HG03280 (cell line): ENCODE measurements around the gene CDK10.
"Not testable (repeated sequence)": the region's sequence is repeated elsewhere in the genome, so short reads cannot be mapped to it uniquely, and the experiment has no call there.

ENCODE experiments used
- ATAC-seq: cut with Tn5 transposase; IDR thresholded peaks from one replicate; pipeline ENCODE4 v1.9.1; 2021; ENCODE audit warnings: mild to moderate bottlenecking, moderate library complexity; ENCODE audit not compliant: unreplicated experiment

The CDK10 gene, protein sequence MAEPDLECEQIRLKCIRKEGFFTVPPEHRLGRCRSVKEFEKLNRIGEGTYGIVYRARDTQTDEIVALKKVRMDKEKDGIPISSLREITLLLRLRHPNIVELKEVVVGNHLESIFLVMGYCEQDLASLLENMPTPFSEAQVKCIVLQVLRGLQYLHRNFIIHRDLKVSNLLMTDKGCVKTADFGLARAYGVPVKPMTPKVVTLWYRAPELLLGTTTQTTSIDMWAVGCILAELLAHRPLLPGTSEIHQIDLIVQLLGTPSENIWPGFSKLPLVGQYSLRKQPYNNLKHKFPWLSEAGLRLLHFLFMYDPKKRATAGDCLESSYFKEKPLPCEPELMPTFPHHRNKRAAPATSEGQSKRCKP

DNA sequence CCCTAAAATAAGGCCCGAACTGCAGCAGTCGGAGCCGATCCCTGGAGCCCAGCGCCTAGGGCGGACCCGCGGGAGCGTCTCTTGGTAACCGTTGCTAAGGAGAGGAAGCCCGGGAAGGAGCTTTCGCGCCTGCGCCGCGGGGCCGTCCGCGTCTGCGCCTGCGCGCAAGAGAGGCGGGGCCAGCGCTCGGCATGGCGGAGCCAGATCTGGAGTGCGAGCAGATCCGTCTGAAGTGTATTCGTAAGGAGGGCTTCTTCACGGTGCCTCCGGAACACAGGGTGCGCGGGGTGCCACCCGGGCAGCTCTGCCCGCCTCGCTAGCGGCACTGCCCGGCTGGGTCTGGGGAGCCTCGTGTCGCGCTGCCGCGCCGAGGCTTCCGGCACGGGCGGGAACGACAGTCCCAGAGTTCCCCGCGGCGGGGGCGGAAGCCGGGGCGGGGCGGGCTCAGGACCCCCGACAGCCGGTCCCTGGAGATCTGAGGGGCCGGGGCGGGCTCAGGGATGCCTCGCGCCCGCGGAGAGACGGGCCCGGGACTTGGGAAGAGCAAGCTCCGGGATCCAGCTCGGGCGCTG is at the start of gene CDK10:
TSS of gene CDK10 (plus strand) at position 170 of the 572 bp plus-strand sequence. CDS start at position 192, 22 bp downstream.
- peak; percentile 81 for ATAC-seq

DNA sequence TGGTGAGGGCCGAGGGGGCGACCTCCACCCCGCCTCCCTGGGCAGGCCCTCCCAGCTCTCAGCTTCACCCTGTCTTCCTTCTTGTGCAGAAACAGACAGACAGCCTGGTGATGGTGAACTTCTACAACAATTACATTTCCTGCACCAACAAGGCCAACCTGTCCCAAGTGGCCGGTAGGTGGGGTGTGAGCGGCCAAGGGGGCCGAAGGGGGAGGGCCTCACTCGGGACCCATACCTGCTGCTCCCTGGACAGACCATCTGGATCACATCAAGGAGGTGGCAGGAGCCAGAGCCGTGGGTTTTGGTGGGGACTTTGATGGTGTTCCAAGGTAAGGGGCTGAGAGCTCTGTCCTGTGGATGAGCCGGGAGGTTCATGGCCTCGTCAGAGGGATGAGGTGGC is 49.1 kb upstream of the CDK10 start:
- ATAC-seq = no peak

DNA sequence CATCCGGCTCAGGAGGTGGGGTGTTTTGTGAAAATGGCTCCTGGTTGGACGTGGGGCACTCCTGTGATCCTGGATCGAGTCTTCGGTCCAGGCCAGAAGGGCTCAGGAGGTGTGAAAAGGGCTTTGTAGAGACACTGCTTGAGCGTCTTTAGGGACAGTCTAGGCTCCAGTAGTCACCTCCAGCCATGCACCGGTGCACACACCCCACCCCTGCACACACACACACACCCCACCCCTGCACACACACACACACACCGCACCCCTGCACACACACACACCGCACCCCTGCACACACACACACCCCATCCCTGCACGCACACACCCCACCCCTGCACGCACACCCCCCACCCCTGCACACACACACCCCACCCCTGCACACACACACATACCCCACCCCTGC is 48.0 kb upstream of the CDK10 start:
- ATAC-seq = no peak

DNA sequence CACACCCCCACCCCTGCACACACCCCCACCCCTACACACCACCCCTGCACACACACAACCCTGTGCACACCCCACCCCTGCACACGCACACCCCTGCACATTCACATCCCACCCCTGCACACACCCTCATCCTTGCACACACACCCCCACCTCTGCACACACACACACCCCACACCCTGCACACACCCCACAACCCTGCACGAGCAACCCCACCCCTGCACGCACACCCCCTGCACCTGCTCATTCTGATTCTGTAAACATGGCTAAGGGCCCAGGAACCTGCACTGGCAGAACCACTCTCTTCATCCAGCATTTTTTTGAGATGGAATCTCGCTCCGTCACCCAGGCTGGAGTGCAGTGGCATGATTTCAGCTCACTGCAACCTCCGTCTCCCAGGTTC is 47.1 kb upstream of the CDK10 start:
- ATAC-seq = no peak

DNA sequence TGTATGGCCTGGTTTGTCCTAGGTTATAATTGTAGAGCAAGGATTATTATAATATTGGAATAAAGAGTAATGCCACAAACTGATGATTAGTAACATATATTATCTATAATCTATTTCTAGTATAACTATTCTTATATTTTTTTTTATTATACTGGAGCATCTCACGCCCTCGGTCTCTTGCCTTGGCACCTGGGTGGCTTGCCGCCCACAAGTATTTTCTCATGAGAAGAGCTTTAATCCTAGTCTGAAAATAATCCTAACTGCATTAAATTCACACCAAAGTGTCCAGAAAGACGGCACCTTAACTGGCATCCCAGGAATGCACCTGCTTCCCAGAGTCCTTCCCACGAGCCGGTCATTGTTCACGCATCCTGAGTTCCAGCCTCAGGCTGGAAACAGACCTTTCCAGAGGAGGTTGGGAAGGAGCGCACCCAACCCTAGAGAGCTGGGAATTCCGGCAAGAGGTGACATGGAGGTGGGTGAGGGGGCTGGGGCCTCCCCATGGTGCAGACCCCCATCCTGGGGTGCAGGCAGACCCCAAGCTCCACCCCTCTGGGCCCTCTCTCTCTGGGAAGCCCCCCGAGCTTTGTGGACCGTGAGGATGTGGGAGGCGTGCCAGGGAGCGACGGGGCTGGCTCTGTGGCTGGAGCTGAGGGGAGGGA is 44.9 kb upstream of the CDK10 start:
- ATAC-seq = no peak

DNA sequence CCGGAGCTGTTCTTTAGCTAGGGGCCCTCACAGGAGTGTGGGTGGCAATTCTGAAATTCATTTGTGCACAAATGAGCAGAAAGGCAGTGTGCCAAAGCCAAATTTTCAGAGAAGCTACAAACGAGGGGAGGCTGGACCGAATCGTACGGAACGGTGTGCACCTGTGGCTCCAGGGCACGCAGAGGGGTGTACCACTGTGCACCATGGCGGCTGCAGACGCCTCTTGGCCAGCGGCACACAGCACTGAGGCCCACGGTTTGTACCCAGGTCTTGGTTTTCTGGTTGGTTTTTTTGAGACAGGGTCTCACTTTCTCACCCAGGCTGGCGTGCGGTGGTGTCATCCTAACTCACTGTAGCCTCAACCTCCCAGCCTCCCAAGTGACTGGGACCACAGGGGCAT is 43.9 kb upstream of the CDK10 start:
- ATAC-seq = no peak

DNA sequence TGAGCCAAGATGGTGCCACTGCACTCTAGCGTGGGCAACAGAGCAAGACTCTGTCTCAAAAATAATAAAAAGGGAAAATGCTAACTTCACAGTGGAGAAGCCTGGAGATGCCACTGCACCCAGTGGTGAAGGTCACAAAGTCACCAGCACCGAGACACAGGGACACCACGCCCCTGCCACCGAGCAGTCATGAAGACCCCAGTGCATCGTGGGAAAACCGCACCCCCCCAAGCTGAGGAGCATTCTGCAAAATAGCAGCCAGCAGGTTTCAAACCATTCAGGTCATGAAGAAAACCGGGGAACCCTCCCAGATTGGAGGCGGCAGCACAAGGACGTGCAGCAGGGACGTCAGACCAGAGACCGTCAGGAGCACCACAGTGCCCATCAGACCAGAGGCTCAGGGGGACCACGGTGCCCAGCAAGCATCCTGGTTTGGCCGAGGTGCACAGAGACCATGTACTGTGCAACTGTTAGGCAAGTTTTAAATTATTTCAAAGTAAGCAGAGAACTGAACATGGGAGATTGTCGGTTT is 42.7 kb upstream of the CDK10 start:
- ATAC-seq = no peak

DNA sequence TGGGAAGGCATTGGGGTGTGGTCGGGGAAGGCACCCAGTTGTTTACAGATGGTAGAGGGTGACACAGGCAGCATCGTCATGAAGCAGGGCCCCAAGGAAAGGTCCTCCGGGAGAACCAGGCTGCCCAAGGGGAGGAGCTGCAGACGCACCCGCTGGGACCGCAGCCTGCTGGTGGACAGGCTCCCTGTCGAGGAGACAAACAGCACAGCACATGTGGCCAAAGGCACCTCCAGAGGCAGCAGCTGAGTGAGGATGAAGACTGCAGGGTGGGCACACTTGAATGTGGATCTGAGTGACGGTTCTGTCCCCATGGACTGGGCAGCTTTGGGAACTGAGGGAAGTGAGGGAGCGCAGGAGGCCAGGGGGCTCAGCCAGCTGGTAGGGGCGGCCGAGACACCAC is 41.4 kb upstream of the CDK10 start:
- no peak for ATAC-seq

DNA sequence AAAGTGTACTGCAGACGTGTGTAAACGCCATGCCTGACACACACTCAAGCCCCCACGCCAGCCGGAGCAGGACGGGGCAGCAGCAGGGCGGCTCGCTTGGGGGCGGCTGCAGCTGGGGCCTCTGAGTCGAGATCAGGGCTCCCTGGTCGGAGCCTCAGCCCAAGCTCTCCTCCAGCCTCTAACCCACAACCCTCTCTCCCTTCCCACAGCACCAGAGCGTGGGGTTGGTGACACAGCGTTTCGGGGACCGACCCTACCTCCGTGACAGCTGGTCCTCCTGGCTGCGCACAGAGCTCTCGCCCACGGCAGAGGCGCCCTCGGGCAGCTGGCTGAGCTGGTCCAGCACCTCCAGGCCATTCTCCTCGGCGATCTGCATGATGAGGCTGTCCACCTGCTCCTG is 40.2 kb upstream of the CDK10 start:
- ATAC-seq = no peak

DNA sequence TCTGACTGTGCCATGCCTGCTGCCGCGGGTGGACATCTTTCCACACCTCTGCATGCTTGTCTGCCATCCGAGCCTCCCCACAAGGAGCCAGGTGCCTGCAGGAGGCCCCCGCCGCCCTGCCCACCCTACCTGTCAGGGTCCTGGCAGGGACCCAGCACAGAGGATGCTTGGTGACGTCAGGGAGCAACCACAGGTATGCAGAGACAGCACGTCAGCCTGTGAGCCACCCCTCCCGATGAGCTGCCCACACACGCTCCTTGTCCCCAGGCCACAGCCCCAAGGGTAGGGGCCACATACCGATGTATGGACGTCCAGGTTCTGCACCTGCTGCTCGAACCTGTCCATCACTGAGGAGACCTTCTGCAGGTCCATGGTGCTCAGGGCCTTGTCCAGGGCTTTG is 39.6 kb upstream of the CDK10 start:
- no peak for ATAC-seq

DNA sequence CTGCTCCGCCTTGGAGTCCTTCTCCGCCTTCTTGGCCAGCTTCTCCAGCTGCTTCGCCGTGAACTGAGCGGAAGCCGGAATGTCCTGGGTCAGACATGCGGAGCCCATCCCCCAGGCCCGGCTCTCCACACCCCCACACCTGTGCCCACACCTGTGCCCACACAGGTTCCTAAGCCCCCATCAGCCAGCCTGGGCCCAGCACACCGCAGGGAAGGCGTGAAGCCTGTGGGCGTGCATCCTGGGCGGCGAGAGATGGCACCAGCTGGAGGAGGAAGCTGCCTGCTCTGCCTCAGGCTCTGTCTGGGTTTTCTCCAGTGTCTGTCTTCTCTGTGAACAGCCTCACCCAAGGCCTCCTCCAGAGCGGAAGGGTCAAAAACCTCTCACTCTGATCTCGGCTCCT is 34.9 kb upstream of the CDK10 start:
- no peak for ATAC-seq

DNA sequence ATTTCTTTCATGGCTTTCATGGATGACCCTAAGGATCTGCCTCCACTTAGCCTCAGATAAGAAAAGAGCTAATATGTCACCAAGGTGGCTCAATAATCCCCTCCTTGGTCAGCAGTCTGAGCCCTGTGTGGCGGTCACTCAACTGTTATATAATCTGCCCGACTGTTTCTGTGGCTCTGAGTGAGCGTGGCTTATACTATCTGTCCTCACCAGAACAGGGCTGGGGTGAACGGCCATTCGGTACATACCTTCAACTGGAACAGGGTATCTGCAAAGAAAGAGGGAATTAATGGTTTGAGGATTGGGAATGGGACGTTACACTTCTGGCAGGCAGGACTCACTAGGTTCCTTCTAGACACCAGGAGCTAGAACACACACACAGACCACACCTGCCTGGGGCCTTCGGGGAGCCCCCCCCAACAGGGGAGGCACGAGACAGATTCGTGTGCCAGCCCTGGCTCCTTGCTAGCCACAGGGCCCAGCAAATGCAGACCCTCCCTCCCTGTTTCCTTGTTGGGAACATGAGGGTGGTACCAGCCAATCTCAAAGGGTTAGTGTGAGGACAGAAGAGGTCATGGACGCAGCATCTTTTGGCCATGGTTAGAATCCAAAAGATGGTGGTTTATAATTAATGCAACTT is 32.7 kb upstream of the CDK10 start:
- no peak for ATAC-seq

DNA sequence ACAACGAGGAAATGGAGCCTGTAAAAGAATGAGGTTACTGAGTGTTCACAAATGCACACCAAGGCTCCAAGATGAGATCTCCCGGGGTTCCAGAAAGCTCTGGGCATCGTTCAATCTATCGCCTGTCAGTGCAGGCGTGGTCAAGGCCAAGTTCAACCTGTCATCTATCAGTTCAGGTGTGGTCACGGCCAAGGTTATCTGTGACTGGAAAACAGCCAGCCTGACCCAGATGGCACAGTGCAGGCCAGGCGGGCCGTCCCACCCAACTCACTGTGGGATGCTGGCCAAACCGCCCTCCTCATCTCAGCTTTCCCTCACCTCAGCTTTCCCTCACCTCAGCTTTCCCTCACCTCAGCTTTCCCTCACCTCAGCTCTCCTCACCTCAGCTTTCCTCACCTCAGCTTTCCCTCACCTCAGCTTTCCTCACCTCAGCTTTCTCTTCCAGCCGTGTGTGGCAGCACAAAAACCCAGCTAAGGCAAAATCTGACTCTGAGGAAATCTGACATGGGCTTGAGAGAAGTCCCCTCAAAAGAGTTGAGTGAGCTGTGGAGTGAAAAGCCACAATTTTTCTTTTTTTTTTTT is 31.3 kb upstream of the CDK10 start:
- no peak for ATAC-seq

DNA sequence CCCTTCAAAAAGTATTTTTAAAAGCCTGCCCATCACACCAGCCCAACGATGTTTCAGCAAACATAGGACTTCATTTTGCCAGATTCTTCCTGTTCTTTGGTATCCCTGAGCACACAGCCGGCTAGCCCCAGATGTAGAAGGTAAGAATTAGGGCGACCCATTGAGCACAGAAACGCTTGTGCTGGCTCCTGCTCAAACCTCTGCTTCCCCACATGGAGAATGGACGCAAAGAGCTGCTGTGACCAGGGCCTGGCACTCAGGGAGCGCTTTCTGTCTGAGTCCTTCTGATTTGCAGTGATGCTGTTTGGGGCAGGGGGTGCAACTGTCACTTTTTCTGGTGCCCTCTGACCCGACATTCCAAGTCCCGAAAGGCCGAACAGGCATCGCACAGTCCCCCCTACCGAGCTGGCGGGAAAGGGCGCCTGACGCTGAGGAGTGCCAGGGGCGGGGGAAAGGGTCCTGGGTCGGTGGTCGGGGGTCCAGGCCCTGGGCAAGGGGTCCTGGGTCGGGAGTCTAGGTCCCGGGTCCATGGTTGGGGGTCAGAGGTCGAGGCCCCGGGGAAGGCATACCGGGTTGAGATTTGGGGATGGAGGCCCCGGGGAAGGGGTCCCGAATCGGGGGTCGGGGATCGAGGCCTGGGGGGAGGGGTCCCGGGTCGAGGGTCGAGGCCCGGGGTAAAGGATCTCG is 29.9 kb upstream of the CDK10 start:
- no peak for ATAC-seq

DNA sequence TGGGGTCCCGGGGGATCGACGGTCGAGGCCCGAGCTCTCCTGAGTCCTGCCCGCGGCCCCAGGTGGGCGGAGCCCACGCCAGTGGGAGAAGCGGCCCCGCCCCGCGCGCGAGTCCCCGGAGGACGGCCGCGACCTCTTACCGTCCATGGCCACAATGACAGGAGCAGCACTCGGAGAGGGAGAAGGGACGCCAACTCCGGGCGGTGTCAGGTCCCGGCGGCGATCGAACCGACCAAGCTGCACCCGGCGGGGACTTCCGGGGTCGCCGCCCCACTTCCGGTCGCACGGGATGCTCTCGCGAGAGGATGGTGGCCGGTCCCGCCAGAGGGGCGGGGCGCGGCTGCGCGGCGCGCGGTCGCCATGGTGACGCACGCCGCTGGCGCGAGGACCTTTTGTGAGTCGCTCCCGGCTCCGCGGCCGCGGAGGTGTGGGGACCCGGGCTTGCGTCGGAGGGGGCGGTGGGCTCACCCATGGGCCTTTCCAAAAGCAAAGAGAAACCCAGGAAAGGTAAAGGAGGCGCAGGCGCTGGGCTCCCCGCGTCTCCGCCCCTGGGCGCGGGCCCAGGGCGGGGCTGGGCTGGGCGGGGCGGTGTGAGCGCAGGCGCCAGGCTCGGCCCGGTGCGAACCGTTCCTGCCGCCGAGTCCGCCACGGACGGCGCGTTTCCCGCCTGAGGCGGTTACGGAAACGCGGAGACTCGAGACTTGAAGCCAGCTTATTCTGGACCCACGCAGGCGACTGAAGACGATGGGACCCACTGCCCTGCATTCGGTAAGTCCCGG is 28.9 kb upstream of the CDK10 start, which contains the start of the genes CHMP1A and SPATA33:
TSS of gene CHMP1A (minus strand) at position 267 of the 779 bp plus-strand sequence. CDS start at position 147, 120 bp downstream.
TSS of gene SPATA33 (plus strand) at position 395 of the 779 bp plus-strand sequence. CDS start at position 471, 76 bp downstream.
- peak; percentile 93 for ATAC-seq

DNA sequence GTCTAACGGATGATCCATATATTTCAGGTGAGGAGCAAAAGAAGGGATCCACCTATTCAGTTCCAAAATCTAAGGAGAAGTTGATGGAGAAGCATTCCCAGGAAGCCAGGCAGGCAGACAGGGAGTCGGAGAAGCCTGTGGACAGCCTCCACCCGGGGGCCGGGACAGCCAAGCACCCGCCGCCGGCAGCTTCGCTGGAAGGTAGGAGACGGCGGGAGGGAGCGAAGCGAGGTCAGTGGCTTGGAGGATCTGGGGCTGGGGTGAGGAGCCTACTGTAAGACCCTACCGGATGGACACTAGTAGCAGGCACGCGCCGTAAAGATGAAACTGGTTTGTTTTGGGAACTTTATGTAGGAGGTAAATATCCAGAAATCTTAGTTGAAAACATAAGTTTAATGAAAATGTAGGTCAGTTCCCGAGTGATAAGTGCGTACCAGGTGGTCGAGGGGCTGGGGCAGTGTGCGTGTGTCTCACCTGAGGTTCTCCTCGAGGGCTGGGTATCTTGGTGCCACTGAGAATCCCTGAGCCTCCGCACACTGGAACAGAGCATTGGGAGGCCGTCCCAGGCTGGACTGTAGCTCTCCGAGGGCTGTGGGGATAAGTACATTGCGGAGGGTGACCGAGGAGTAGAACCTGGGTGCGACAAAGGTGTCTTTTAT is 28.1 kb upstream of the CDK10 start:
- no peak for ATAC-seq

DNA sequence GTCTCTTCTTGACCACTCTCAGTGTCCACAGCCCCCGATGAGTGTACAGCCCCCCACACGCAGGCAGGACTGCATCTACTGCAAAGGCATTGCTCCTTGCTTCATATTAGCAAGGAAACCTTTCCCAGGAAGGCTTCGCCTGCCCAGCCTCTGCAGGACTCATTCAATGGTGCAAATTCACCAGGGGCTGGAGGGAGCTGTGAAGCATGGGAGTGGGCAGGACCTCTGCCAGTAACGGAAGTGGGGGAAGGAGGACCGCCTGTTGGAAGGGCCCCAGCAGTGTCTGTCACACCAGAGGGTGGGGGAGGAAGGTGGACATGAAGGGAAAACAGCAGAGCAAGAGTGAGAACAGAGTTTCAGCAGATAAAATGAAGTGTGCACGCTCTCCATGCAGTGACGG is 26.3 kb upstream of the CDK10 start:
- ATAC-seq = no peak

DNA sequence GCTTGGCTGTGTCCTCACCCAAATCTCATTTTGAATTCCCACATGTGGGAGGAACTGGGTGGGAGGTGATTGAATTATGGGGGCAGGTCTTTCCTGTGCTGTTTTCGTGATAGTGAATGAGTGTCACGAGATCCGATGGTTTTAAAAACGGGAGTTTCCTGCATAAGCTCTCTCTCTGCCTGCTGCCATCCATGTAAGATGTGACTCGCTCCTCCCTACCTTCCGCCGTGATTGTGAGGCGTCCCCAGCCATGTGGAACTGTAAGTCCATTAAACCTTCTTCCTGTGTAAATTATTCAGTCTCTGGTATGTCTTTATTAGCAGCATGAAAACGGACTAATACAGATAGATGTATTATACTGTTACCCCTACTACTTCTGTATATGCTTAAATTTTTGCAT is 25.3 kb upstream of the CDK10 start:
- ATAC-seq = no peak

DNA sequence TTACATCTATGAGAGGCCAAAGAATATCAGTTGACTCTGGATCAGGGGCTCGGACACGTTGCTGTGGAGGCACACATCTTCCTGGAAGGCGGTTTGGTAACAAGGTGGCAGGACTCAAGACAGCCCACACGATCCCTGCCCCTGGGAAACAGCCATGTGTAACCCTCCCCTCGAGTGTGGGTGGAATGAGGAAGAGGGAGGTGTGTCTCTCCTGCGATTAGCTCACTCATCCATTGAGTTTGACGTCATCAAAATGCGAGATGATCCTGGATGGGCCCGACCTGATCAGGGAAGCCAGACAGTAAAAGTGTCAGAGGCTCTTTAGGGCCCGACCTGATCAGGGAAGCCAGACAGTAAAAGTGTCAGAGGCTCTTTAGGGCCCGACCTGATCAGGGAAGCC is 22.3 kb upstream of the CDK10 start:
- ATAC-seq = not testable (repeated sequence)
